HG02885 (cell line): ENCODE data around the gene CYP39A1.

ENCODE experiments used
- ATAC-seq: cut with Tn5 transposase; IDR thresholded peaks from one replicate; pipeline ENCODE4 v1.9.1; 2021; ENCODE audit warnings: mild to moderate bottlenecking; ENCODE audit not compliant: unreplicated experiment, poor library complexity

The CYP39A1 gene

DNA sequence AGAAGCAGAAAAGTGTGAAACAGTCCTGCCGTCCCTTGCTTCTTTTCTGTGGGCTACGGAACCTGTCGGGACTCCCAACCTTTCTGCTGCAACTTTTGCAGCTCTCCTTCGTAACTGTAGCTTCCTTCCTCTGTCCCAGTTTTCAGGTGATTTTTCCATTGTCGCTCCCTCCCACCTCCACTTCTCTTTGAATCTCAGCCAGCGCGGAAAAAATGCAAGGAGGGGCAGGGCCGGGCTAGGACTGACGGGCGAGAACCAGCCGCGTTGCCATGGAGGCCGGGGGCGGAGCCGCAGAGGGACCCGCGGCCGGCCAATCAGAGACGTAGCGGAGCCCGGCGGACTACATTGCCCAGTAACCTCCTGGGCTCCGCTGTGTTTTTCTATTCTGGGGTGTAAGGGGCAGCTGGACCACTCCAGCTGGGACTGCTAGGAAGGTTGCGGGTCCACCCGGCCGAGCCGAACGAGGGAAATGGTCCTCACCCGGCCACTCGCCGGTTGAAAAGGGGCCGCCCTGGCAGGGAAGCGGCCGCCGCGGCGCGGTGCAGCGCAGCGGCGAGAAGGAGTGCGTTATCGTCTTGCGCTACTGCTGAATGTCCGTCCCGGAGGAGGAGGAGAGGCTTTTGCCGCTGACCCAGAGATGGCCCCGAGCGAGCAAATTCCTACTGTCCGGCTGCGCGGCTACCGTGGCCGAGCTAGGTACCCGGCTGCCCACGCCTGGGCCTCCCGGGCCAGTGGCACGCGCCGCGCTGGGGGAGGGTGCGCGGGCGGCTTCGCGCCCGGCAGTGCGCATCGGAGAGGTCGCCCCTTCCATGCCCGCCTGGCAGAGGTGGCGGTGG, at the start of gene CYP39A1, which contains the start of gene SLC25A27:
CYP39A1 (minus strand) TSS at position 216 of the 836 bp plus-strand sequence. CDS start 236 bp downstream, outside the sequence.
SLC25A27 (plus strand) TSS at position 373 of the 836 bp plus-strand sequence; CDS start at position 591, 218 bp downstream.
- peak; percentile 100 for ATAC-seq

DNA sequence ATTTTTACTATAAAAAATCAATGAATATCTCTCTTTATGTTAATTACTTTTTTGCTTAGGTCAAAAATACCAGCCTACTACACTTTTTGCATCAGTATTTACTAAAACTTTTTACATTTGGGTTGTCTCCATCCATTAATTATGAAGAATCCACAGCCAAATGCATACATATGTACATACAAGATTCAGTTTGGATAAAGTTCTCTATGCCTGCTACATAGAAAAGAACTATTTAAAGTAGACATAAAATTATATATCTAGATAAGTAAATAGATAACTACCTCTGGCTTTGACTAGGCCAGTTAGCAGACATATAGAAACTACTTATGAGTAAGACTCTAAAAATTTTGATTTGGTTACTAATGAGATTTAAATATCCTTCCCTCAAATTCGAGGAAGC, 47.4 kb upstream of the CYP39A1 start:
- no peak for ATAC-seq

DNA sequence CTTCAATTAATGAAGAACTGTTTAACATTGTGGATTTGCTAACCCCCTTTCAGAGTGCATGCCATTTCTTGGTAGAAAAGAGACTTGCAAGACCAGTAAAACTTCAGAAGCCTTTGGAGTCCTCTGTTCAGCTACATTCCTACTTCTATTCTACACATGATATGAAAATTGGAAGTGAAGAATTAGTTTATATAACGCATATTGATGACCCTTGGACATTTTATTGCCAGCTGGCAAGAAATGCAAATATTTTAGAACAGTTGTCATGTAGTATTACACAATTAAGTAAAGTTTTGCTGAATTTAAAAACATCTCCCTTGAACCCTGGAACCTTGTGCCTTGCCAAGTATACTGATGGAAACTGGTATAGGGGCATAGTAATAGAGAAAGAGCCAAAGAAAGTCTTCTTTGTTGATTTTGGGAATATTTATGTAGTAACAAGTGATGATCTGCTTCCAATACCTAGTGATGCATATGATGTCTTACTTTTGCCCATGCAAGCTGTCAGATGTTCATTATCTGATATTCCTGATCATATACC, 38.4 kb upstream of the CYP39A1 start:
- no peak for ATAC-seq

- ATAC-seq, result no peak
These were observed 37.6 kb upstream of the CYP39A1 start for GRCh38 chr6:46690141-46690755.

GRCh38 chr6:46689657-46690056, 37.0 kb upstream of the CYP39A1 start:
- ATAC-seq, result no peak

DNA sequence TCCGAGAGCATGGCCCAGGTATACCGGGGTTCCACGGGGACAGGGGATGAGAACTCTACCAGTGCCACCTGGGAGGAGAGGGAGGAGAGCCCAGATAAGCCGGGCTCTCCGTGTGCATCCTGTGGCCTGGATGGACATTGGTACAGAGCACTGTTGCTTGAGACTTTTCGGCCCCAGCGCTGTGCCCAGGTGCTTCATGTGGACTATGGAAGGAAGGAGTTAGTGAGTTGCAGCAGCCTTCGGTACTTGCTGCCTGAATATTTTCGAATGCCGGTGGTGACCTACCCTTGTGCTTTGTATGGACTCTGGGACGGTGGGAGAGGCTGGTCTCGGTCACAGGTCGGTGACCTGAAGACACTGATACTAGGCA, 36.3 kb upstream of the CYP39A1 start:
- ATAC-seq, result no peak

GRCh38 chr6:46688117-46688965, 35.7 kb upstream of the CYP39A1 start:
- ATAC-seq, result no peak

- no peak for ATAC-seq
These were observed 35.0 kb upstream of the CYP39A1 start, which contains the start of gene TDRD6 for GRCh38 chr6:46687619-46688097. TDRD6 (plus strand) TSS chr6:46687885; CDS start chr6:46688129, 244 bp downstream.

DNA sequence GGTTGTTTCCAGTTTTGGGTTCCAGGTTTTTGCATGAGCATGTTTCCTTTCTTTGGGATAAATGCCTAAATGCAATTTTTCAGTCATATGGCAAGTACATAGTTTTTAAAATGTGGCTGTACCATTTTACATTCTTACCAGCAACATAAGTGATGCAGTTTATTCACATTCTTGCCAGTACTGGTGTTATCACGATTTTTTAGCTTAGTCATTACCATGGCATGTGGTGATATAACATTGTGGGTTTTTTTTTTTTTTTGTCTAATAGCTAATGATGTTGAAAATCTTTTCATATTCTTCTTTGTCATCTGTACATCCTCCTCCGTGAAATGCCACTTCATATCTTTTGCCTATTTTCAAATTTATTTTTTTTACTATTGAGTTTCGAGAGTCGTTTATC, 32.2 kb upstream of the CYP39A1 start:
- no peak for ATAC-seq

DNA sequence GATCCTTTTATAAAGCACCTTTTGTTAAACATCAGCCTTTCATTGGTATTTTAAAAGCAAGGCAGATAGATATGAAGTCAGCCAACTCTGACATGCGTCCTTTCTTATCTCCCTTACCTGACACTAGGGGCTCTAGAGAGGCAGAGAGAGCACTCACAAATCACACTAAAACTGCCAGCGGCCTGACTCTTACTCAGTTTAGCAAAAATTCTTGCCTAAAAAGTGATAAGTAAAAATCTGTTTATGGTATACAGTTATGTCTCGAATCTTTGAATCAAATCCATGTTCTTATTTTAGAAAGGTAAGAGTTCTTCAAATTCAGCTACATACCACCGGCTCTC, 24.7 kb upstream of the CYP39A1 start:
- no peak for ATAC-seq

DNA sequence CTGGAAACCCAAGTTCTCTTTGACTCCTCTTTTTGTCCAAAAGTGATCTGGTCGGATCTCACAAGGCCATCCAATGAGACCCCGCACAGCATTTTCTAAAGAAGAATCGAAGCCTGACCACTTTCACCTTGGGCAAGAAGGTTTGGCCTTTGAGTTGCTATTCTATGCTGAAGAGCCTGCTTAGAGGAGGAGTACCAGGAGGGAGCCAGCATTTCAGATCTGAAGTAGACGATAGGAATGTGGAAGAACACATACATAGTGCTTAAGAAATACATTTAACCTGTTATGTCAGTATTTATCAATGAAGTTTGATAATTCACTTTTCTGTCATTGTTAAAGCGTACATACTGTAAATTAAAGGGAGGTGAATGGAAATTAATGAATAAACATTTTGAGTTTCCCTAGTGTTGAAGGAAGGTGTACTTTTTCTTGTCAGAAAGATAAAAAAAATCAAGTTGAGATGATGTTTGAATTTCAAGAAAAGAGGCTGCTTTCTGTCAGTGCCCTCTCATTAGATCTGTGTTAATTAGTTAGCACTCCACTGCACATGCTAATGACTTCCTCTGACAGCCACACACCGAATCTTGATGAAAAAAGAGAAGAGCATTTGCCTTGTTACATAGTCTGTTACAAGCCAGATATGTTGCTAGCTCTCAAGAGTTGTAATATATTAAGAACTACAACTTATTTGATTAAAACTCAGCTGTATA, 24.1 kb upstream of the CYP39A1 start:
- no peak for ATAC-seq

GRCh38 chr6:46674410-46674809, 21.8 kb upstream of the CYP39A1 start:
- no peak for ATAC-seq

DNA sequence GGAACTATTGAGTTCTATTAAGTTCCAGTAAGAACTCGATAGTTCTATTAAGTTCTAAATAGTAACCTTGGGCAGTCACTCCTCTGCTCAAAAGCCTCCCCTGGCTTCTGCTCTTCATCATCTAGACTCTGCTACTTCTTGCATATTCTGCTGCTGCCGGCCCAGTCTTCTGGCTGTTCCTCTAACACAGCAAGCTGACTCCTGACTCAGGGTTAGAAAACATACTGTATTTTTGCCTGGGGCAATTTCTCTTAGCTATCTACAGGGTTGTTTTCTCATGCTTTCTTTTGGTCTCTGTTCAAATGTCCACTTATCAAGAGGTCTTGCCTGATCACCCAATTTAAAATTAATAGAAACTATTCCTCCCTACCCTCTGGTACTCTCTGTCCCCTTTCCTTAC, 14.8 kb upstream of the CYP39A1 start:
- ATAC-seq, result no peak

GRCh38 chr6:46661483-46661882, 8.9 kb upstream of the CYP39A1 start:
- ATAC-seq, result no peak

- ATAC-seq, result no peak
These were observed 5.0 kb upstream of the CYP39A1 start for GRCh38 chr6:46657642-46658041.

DNA sequence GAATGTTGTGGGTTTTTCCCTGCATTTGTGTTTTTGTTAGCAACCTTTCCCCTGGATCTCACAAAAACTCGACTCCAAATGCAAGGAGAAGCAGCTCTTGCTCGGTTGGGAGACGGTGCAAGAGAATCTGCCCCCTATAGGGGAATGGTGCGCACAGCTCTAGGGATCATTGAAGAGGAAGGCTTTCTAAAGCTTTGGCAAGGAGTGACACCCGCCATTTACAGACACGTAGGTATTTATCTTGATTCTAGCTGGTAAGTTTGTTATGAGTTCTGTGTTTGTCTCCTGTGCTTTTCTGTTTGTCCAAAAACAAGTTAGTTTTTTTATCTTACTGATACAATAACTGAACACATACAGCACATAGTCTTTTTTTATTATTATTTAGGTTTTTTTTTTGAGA, 3.2 kb upstream of the CYP39A1 start:
- ATAC-seq, result no peak

DNA sequence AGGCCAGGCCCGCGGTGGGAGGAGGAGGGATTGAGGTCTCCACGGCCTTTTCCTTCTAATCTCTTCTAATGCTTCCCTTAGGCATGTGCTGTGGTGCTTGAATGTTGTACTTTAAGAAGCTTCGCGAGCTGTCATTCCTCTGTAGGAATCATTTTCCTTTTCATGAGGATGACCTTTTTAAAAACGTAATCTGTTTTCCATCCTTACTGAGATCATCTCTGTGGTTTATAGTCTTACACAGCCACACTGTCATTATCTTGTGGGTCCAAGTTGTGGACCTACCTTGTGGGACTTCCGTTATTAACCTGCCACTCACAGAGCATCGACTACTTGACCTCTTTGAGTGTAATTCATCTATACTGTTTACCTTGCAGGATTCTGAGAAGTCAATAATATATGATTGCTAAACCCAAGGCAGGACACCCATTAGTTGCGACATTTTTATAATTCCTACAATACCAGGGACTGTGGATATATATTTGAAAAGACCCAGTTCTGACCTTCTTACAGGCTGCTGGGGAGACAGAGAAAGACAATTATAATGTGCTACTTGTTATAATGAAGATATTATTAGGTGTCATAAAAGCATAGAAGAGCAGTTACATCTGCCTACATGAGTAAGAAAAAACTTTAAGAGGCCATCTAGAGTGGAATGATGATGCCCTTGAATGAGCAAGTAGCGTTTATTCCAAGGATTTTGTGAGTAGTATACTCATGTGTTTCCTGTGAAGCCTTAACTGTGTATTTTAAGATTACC, 999 bp upstream of the CYP39A1 start:
- ATAC-seq, result no peak

GRCh38 chr6:46652232-46652602, 401 bp downstream of the CYP39A1 start:
- no peak for ATAC-seq

GRCh38 chr6:46651816-46652215, 802 bp downstream of the CYP39A1 start:
- no peak for ATAC-seq
